Measurements from ENCODE around the gene ZNF407. TPM values are rescaled to one million over a fixed set of nuclear protein-coding genes. Genes with fewer than 3 reads are reported as not detected.

The ZNF407 gene
- total and polyA plus RNA-seq, 2 of the 13 experiments (the other 11 are each of a cell fraction or from before 2014, with no cell fraction given) = 2.3 to 8.7 TPM

GRCh38 chr18:74825460-74825859 is 227.8 kb downstream of the ZNF407 start:
- H3K79me2 ChIP-seq (ENCODE audit: insufficient read depth, low read length) = no peaks in the 10 kb centered on the region
- no peaks in the 10 kb centered on the region for H4K20me1 ChIP-seq (ENCODE audit: insufficient read depth, low read length)
- POLR2A ChIA-PET = no interaction called here
- FAIRE-seq = no peak
- CTCF ChIA-PET (ENCODE audit: low intra/inter-chr PET ratio, low total read pairs) = no interaction called here
- no peaks in the 10 kb centered on the region for H3K36me3 ChIP-seq (replicated peaks in 1 of 2; ENCODE audit: control insufficient read depth in 1 of 2, insufficient read depth in 2 of 2, low read length in 2 of 2)
- H3K4me2 ChIP-seq (ENCODE audit: low read depth, low read length) = no peak overlapping the region
- intact Hi-C loops (cut with micrococcal nuclease; ENCODE audit: unreplicated experiment) (no loop called here), in situ Hi-C loops (cut with HindIII; ENCODE audit: extremely low pct_ligation_motif_present, low pct_unique_long_range_greater_than_20kb) (no loop called here)
- H2AFZ ChIP-seq (ENCODE audit: low read length) = no peak overlapping the region
- no peak overlapping the region for H3K27ac ChIP-seq (ENCODE audit: extremely low read length, insufficient read depth, low read length)
- no TSS peak for BruUV-seq (replicated peaks)
- TF ChIP-seq ERF (CRISPR knock-in tag; IDR thresholded peaks at IDR 0.05) = no peak
- TF ChIP-seq SP5 (CRISPR knock-in tag; IDR thresholded peaks at IDR 0.05; ENCODE audit: borderline replicate concordance, low read depth) = no peak
- no peak for TF ChIP-seq U2AF1 (optimal IDR thresholded peaks at IDR 0.05; ENCODE audit: low read depth, low read length)
- no peak for TF ChIP-seq ZNF446 (CRISPR knock-in tag; IDR thresholded peaks at IDR 0.05)
- TF ChIP-seq DMTF1 (CRISPR knock-in tag; IDR thresholded peaks at IDR 0.05) = no peak
- TF ChIP-seq ZNF12 (CRISPR knock-in tag; IDR thresholded peaks at IDR 0.05) = no peak
- TF ChIP-seq CEBPG (CRISPR knock-in tag; IDR thresholded peaks at IDR 0.05) = no peak
- no peak for TF ChIP-seq ZNF501 (CRISPR knock-in tag; IDR thresholded peaks at IDR 0.05)
- no peak for TF ChIP-seq JUNB (CRISPR knock-in tag; IDR thresholded peaks at IDR 0.05; ENCODE audit: borderline replicate concordance)
- no peak for TF ChIP-seq PAF1 (CRISPR knock-in tag; IDR thresholded peaks at IDR 0.05)
- TF ChIP-seq ZNF841 (CRISPR knock-in tag; IDR thresholded peaks at IDR 0.05; ENCODE audit: borderline replicate concordance) = no peak
- TF ChIP-seq ZNF276 (CRISPR knock-in tag; IDR thresholded peaks at IDR 0.05; ENCODE audit: low read depth) = no peak
- no peak for TF ChIP-seq POLR2A (IDR thresholded peaks at IDR 0.05; ENCODE audit: insufficient read depth in 1 of 2, low read depth in 2 of 2, low read length in 2 of 2)
- TF ChIP-seq, protein P1, sequence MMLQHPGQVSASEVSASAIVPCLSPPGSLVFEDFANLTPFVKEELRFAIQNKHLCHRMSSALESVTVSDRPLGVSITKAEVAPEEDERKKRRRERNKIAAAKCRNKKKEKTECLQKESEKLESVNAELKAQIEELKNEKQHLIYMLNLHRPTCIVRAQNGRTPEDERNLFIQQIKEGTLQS (CRISPR knock-in tag; IDR thresholded peaks at IDR 0.05) = no peak
- no peak for TF ChIP-seq MXI1 (IDR thresholded peaks at IDR 0.05; ENCODE audit: borderline replicate concordance, low read depth, low read length)
- TF ChIP-seq PRMT3 (CRISPR knock-in tag; IDR thresholded peaks at IDR 0.05; ENCODE audit: borderline replicate concordance, low read depth) = no peak
- H3K9me3 ChIP-seq (ENCODE audit: low read length) = no peaks in the 10 kb centered on the region
- H3K27me3 ChIP-seq (ENCODE audit: control insufficient read depth in 1 of 2, insufficient read depth in 2 of 2, low read length in 2 of 2) = no peaks in the 10 kb centered on the region
- WGBS (ENCODE audit: low lambda C conversion rate) = 96% methylated on average over 1 of the region's 1 CpG
- DNase-seq (ENCODE audit: low spot score) = no peak
- H3K4me3 ChIP-seq (replicated peaks in 1 of 3; ENCODE audit: insufficient read depth in 1 of 3, low read depth in 2 of 3, low read length in 3 of 3) = no peak overlapping the region
- no peak for ATAC-seq
- no peak overlapping the region for H3K9ac ChIP-seq (ENCODE audit: insufficient read depth, low read depth, low read length)
- H3K4me1 ChIP-seq (ENCODE audit: insufficient read depth, low read length) = no peaks in the 10 kb centered on the region
